Activated gamma-delta T cell treated with Interleukin-2 at 50 U/mL for 16 hours (primary cell): ENCODE results near the gene TPCN1.

Experiments
- DNase-seq: peaks from one replicate; pipeline ENCODE4 v3.0.0-alpha.2; 2020

Gene TPCN1

GRCh38 chr12:113221181-113221996 is at the start of gene TPCN1:
Gene TPCN1, plus strand, starts transcription at chr12:113221464. Its CDS starts 5,389 bp downstream, at chr12:113226853.
- peak; percentile 99 for DNase-seq

GRCh38 chr12:113171543-113171942 is 49.7 kb upstream of the TPCN1 start:
- no peak for DNase-seq

GRCh38 chr12:113172185-113172584 is 49.1 kb upstream of the TPCN1 start:
- no peak for DNase-seq

- no peak for DNase-seq
Measured at GRCh38 chr12:113173081-113173698, 48.1 kb upstream of the TPCN1 start.

- DNase-seq = peak; percentile 78
Measured at GRCh38 chr12:113174461-113175384, 46.5 kb upstream of the TPCN1 start.

- DNase-seq = no peak
Measured at GRCh38 chr12:113179023-113179422, 42.2 kb upstream of the TPCN1 start.

GRCh38 chr12:113180333-113180732 is 40.9 kb upstream of the TPCN1 start:
- no peak for DNase-seq

- no peak for DNase-seq
Measured at GRCh38 chr12:113181975-113182374, 39.3 kb upstream of the TPCN1 start.

GRCh38 chr12:113183030-113183589 is 38.2 kb upstream of the TPCN1 start:
- DNase-seq = no peak

GRCh38 chr12:113184098-113184899 is 37.0 kb upstream of the TPCN1 start:
- DNase-seq = no peak

GRCh38 chr12:113184900-113185179 is 36.4 kb upstream of the TPCN1 start:
- DNase-seq = peak; percentile 82

- DNase-seq = peak; percentile 77
Measured at GRCh38 chr12:113185180-113186032, 35.9 kb upstream of the TPCN1 start, which contains the start of the genes DDX54 and RITA1. Gene DDX54, minus strand, starts transcription at chr12:113185478. Its CDS starts 27 bp downstream, at chr12:113185451. Gene RITA1, plus strand, starts transcription at chr12:113185721. Its CDS starts 1,026 bp downstream, at chr12:113186747.

GRCh38 chr12:113186033-113186365 is 35.3 kb upstream of the TPCN1 start:
- no peak for DNase-seq

- DNase-seq = no peak
Measured at GRCh38 chr12:113186666-113187325, 34.5 kb upstream of the TPCN1 start.

- DNase-seq = no peak
Measured at GRCh38 chr12:113189361-113189760, 31.9 kb upstream of the TPCN1 start.

GRCh38 chr12:113190761-113191160 is 30.5 kb upstream of the TPCN1 start:
- no peak for DNase-seq

GRCh38 chr12:113191227-113191626 is 30.0 kb upstream of the TPCN1 start:
- no peak for DNase-seq

GRCh38 chr12:113194971-113195391 is 26.3 kb upstream of the TPCN1 start:
- no peak for DNase-seq

- no peak for DNase-seq
Measured at GRCh38 chr12:113195598-113195997, 25.7 kb upstream of the TPCN1 start.

- no peak for DNase-seq
Measured at GRCh38 chr12:113196582-113196981, 24.7 kb upstream of the TPCN1 start.

- DNase-seq = peak; percentile 44
Measured at GRCh38 chr12:113196990-113197389, 24.3 kb upstream of the TPCN1 start.
